ENCODE results near the gene ZNRF3.
"Not testable (repeated sequence)": the region's sequence is repeated elsewhere in the genome, so short reads cannot be mapped to it uniquely, and the experiment has no call there.

ZNRF3 gene

DNA sequence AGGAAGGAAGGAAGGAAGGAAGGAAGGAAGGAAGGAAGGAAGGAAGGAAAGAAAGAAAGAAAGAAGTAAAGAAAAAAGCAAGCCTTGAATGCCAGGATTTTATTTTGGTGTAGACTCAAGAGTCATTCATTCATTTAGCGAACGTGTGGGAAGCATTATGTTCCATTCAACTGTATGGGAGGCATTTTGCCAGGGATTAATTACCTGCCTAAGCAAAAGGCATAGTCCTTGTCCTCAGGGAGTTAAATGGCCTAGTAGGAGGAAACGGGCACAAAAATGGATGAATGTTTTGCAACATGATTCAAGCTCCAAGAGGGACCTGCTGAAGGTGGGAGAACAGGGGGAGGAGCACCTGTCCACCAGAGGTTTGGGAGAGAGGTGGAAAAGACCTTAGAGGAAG, 16.2 kb upstream of the ZNRF3 start:
- Histone ChIP-seq H3K36me3 (ENCODE audit: control insufficient read depth, insufficient read depth, low read length) (no peaks in the 10 kb centered on the region), H3K4me3 (ENCODE audit: low read length) (no peak overlapping the region), H3K27me3 (ENCODE audit: control insufficient read depth, insufficient read depth, low read length) (no peaks in the 10 kb centered on the region), H3K4me1 (ENCODE audit: control insufficient read depth, insufficient read depth, low read length) (no peaks in the 10 kb centered on the region), H3K9ac (ENCODE audit: low read length) (no peak overlapping the region), H3K27ac (ENCODE audit: low read depth, low read length) (no peak overlapping the region)

DNA sequence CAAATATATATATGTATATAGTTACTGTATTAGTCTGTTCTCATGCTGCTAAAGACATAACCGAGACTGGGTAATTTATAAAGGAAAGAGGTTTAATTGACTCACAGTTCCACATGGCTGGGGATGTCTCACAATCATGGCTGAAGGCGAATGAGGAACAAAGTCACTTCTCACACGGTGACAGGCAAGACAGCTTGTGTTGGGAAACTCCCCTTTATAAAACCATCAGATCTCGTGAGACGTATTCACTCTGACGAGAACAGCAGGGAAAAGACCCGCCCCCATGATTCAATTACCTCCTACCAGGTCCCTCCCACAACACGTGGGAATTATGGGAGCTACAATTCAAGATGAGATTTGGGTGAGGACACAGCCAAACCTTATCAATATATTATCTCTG, 15.0 kb upstream of the ZNRF3 start:
- H3K9ac ChIP-seq (ENCODE audit: low read length); H3K4me1 ChIP-seq (ENCODE audit: control insufficient read depth, insufficient read depth, low read length); H3K36me3 ChIP-seq (ENCODE audit: control insufficient read depth, insufficient read depth, low read length); H3K4me3 ChIP-seq (ENCODE audit: low read length); H3K27ac ChIP-seq (ENCODE audit: low read depth, low read length); H3K27me3 ChIP-seq (ENCODE audit: control insufficient read depth, insufficient read depth, low read length): not testable (repeated sequence)

DNA sequence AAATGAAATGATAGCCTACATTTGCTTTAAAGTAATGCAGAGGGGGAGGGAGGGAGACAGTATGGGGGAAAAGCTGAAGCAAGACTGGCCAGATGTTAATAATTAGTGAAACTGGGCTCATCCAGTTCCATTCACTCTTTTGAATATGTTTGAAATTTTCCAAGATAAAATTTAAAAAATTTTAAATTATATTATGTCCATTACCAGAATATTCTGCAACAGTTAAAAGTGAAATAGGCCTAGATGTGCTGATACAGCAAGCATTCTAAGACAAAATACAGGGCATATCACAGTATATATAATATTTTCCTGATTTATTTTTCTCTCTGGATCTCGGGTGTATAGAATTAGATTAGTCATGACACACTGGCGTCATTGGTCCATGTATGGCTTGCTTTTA, 13.6 kb upstream of the ZNRF3 start:
- no peak overlapping the region for H3K4me3 ChIP-seq (ENCODE audit: low read length)
- no peak overlapping the region for H3K27ac ChIP-seq (ENCODE audit: low read depth, low read length)
- H3K9ac ChIP-seq (ENCODE audit: low read length): no peak overlapping the region
- no peaks in the 10 kb centered on the region for H3K36me3 ChIP-seq (ENCODE audit: control insufficient read depth, insufficient read depth, low read length)
- H3K4me1 ChIP-seq (ENCODE audit: control insufficient read depth, insufficient read depth, low read length): no peaks in the 10 kb centered on the region
- no peaks in the 10 kb centered on the region for H3K27me3 ChIP-seq (ENCODE audit: control insufficient read depth, insufficient read depth, low read length)

DNA sequence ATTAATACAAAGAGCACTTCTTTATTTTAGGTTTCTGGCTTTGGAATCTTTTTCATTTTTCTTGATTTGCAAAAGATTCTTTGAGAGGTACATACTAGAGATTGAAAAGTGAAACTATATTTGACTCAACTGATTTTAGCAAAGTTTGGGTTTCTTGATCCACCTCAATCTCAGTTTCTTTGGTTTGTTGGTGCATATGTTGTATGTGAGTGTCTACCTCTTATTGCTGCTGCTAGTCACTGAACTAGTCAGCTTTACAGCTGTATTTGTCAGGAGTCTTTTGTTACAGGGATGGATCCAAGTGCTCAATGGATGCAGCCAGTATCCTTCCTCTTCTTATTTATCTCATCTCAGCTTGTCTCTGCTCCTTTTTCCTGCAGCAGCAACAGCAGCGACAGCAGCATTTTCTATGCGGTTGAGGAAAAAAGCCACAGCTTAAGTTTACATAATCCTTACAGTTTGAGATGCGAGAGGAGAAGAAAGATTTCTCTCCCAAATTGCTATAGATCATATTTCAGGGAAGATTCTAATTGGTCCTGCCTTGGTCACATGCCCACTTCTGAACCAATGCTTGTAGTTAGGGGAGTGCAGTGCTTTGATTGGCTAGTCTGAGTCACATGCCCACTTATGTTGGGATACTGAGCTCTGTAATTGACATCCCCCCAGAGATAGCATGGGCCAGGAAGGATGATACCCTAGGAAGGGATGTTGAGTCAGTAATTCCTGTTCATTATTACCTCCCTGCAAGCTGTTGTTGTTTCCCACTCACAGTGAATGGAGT, 10.0 kb upstream of the ZNRF3 start:
- no peaks in the 10 kb centered on the region for H3K27me3 ChIP-seq (ENCODE audit: control insufficient read depth, insufficient read depth, low read length)
- H3K4me3 ChIP-seq (ENCODE audit: low read length): no peak overlapping the region
- no peaks in the 10 kb centered on the region for H3K4me1 ChIP-seq (ENCODE audit: control insufficient read depth, insufficient read depth, low read length)
- H3K36me3 ChIP-seq (ENCODE audit: control insufficient read depth, insufficient read depth, low read length): no peaks in the 10 kb centered on the region
- H3K27ac ChIP-seq (ENCODE audit: low read depth, low read length): no peak overlapping the region
- no peak overlapping the region for H3K9ac ChIP-seq (ENCODE audit: low read length)

DNA sequence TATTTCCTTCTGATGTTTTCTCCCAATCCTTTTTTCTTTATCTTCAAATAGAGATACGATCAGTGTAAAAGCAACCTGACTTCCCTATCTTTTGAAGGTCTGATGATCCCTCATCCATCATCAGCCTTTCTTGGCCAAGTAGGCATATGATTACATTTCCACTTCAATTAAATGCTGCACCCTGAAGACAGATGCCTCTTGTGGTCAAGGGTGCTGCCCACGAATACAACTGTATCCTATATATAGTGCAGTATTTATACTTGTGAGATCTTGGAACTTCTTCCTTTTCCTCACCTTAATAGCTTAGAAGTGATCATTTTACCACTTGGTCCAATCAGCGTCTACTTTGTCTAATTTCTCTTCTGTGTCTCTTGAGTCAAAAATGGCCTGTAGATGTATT, 9.3 kb upstream of the ZNRF3 start:
- no peak overlapping the region for H3K27ac ChIP-seq (ENCODE audit: low read depth, low read length)
- no peaks in the 10 kb centered on the region for H3K27me3 ChIP-seq (ENCODE audit: control insufficient read depth, insufficient read depth, low read length)
- no peaks in the 10 kb centered on the region for H3K4me1 ChIP-seq (ENCODE audit: control insufficient read depth, insufficient read depth, low read length)
- H3K36me3 ChIP-seq (ENCODE audit: control insufficient read depth, insufficient read depth, low read length): no peaks in the 10 kb centered on the region
- no peak overlapping the region for H3K4me3 ChIP-seq (ENCODE audit: low read length)
- H3K9ac ChIP-seq (ENCODE audit: low read length): no peak overlapping the region

DNA sequence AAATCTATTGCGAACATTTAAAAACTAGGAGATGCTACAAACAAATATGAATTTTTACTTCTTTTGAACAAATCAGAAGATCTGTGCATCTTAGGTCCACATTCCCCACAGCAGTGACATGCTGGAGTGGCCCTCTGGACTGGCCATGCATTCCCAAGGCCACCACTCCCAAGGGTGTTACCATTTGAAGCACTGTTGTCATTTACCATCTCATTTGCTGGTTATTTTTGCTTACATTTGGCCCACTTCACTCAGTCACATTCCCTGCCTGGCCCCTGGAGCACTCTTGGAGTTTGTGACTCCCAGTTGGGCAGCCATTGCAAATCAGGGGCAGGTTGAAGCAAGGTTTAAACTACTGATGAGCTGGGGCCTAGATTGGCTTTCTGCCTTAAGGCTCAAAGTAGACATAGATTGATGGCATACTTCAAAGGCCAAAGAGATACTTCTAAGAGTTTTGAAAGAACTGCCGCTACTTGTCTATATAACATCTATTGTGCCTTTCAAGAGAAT, 8.5 kb upstream of the ZNRF3 start:
- Histone ChIP-seq H3K36me3 (ENCODE audit: control insufficient read depth, insufficient read depth, low read length) (no peaks in the 10 kb centered on the region), H3K9ac (ENCODE audit: low read length) (no peak overlapping the region), H3K27ac (ENCODE audit: low read depth, low read length) (no peak overlapping the region), H3K4me3 (ENCODE audit: low read length) (no peak overlapping the region), H3K27me3 (ENCODE audit: control insufficient read depth, insufficient read depth, low read length) (no peaks in the 10 kb centered on the region), H3K4me1 (ENCODE audit: control insufficient read depth, insufficient read depth, low read length) (no peaks in the 10 kb centered on the region)

DNA sequence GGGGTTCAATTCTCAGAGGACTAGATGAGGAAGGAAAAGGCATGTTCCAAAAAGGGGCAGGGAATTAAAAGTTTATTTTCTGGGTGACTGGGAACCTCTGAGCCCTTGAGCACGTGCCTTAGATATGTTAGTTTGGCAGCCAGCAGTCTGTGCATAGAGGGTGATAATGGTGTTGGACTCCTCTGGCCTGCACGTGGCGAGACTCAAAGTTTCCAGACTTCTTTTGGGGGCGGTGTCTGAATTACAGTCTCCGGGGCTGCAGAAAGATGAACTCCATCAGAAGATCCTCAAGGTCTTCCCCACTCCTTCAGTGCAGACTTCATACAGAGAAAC, 861 bp upstream of the ZNRF3 start:
- H3K27me3 ChIP-seq (ENCODE audit: control insufficient read depth, insufficient read depth, low read length): no peaks in the 10 kb centered on the region
- H3K27ac ChIP-seq (ENCODE audit: low read depth, low read length): peak overlapping the region; percentile 38
- H3K4me1 ChIP-seq (ENCODE audit: control insufficient read depth, insufficient read depth, low read length): peaks cover 8% of the 10 kb centered on the region
- peak overlapping the region; percentile 72 for H3K4me3 ChIP-seq (ENCODE audit: low read length)
- H3K36me3 ChIP-seq (ENCODE audit: control insufficient read depth, insufficient read depth, low read length): no peaks in the 10 kb centered on the region
- H3K9ac ChIP-seq (ENCODE audit: low read length): no peak overlapping the region

DNA sequence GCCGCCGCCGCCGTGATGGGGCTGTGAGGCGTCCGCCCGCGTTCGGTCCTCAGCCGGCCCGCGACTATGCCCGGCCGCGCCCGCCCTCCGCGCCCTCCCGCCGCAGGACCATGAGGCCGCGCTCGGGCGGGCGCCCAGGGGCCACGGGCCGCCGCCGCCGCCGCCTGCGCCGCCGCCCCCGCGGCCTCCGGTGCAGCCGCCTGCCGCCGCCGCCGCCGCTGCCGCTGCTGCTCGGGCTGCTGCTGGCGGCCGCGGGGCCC, 215 bp downstream of the ZNRF3 start:
- Histone ChIP-seq H3K36me3 (ENCODE audit: control insufficient read depth, insufficient read depth, low read length) (no peaks in the 10 kb centered on the region), H3K9ac (ENCODE audit: low read length) (no peak overlapping the region), H3K27ac (ENCODE audit: low read depth, low read length) (peak overlapping the region; percentile 55), H3K27me3 (ENCODE audit: control insufficient read depth, insufficient read depth, low read length) (no peaks in the 10 kb centered on the region), H3K4me3 (ENCODE audit: low read length) (peak overlapping the region; percentile 58), H3K4me1 (ENCODE audit: control insufficient read depth, insufficient read depth, low read length) (peaks cover 8% of the 10 kb centered on the region)

DNA sequence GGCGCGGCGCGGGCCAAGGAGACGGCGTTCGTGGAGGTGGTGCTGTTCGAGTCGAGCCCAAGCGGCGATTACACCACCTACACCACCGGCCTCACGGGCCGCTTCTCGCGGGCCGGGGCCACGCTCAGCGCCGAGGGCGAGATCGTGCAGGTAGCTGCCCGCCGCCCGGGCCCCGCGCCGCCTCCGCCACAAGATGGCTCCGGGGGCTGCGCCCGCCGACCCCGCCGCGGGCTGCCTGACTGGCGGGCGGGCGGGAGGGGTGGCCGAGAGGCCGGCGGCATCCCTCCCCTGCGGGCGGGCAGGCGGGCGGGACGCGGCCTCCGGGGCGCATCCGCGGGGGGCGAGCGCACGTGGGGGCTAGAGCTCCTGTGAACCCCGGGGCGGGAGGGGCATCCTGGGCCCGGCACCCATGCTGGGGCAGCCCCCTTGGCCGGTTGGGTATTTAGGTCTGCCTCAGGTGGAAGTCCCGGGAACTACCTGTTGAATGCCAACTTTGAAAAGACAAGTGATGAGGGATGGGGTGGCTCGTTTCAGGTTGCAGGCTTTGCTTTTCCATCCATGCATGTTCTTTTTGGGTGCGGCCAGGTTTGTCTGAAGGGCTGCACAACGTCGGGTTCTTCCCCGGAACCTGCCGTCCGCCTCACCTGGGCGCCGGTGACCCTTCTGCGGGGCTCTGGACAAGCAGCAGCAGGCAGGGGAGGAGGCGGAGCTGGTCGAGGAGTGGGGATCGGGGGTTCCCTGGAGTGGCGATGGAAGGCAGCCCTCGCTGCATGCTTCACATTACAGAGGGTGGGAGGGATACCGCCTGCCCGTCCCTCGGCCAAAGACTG, 760 bp downstream of the ZNRF3 start:
- peaks cover 8% of the 10 kb centered on the region for H3K4me1 ChIP-seq (ENCODE audit: control insufficient read depth, insufficient read depth, low read length)
- no peak overlapping the region for H3K27ac ChIP-seq (ENCODE audit: low read depth, low read length)
- no peaks in the 10 kb centered on the region for H3K27me3 ChIP-seq (ENCODE audit: control insufficient read depth, insufficient read depth, low read length)
- no peaks in the 10 kb centered on the region for H3K36me3 ChIP-seq (ENCODE audit: control insufficient read depth, insufficient read depth, low read length)
- peak overlapping the region; percentile 21 for H3K9ac ChIP-seq (ENCODE audit: low read length)
- peak overlapping the region; percentile 58 for H3K4me3 ChIP-seq (ENCODE audit: low read length)

DNA sequence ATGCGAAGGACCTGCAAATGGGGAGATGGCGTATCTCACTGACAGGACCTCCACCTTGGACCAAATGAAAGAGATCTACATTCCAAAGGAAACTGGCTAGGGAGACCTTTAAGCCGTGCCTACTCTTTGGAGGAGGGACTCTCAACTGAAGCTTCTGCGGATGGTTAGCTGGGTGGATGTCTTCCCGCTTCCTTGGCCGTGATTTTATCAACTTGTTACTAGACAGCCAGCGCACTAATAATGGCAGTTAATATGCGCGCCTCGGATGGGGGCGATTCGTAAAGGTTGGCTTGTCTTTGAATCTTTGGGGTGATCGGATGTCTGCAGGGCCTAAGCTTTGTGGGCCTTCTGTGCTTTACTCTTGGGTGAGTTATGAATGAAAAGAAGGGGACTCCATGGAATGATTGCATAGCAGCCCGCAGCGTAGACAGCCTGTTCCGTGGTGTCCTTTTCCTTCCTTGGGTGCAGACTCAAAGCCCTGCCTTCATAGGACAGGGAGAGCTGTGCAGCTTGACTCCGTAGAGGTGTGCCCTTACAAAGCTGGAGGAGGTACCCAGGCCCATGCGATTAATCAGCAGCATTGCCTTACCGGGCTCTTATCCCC, 1.5 kb downstream of the ZNRF3 start:
- Histone ChIP-seq H3K27ac (ENCODE audit: low read depth, low read length) (no peak overlapping the region), H3K36me3 (ENCODE audit: control insufficient read depth, insufficient read depth, low read length) (no peaks in the 10 kb centered on the region), H3K27me3 (ENCODE audit: control insufficient read depth, insufficient read depth, low read length) (no peaks in the 10 kb centered on the region), H3K4me3 (ENCODE audit: low read length) (peak overlapping the region; percentile 56), H3K9ac (ENCODE audit: low read length) (no peak overlapping the region), H3K4me1 (ENCODE audit: control insufficient read depth, insufficient read depth, low read length) (peaks cover 8% of the 10 kb centered on the region)

DNA sequence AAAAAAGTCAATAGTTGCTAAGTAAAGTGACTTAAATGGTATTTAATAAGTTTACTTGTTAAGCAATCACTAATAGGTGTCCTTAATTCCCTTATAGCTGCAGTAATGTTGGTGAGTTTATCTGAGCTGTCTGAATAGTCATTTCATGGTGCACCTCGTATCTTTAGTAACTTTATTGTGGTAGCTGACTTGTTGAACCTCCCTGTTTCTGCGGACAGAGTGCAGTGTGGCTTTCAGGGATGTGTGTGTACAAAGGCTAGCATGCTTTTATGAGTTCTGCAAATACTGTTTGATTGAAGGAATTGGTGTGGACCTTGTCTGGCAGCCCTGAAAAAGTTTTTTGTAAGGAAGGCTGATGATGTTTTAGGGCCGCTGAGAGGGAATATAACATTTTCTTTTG, 2.6 kb downstream of the ZNRF3 start:
- Histone ChIP-seq H3K9ac (ENCODE audit: low read length) (no peak overlapping the region), H3K36me3 (ENCODE audit: control insufficient read depth, insufficient read depth, low read length) (no peaks in the 10 kb centered on the region), H3K27ac (ENCODE audit: low read depth, low read length) (no peak overlapping the region), H3K4me3 (ENCODE audit: low read length) (no peak overlapping the region), H3K4me1 (ENCODE audit: control insufficient read depth, insufficient read depth, low read length) (peaks cover 8% of the 10 kb centered on the region), H3K27me3 (ENCODE audit: control insufficient read depth, insufficient read depth, low read length) (no peaks in the 10 kb centered on the region)

DNA sequence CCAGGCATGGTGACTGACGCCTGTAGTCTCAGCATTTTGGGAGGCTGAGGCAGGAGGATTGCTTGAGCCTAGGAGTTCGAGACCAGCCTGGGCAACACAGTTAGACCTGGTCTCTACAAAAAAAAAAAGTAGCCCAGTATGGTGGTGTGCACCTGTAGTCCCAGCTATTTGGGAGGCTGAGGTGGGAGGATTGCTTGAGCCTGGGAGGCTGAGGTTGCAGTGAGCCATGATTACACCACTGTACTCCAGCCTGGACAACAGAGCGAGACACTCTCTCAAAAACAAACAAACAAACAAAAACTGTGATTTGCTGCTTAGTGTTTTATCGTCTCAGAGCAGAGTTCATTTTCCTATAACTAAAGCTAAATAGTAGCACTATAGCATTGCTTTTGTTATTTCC, 3.3 kb downstream of the ZNRF3 start:
- H3K27ac ChIP-seq (ENCODE audit: low read depth, low read length); H3K9ac ChIP-seq (ENCODE audit: low read length); H3K4me3 ChIP-seq (ENCODE audit: low read length); H3K4me1 ChIP-seq (ENCODE audit: control insufficient read depth, insufficient read depth, low read length); H3K27me3 ChIP-seq (ENCODE audit: control insufficient read depth, insufficient read depth, low read length); H3K36me3 ChIP-seq (ENCODE audit: control insufficient read depth, insufficient read depth, low read length): not testable (repeated sequence)
